GM19099 (cell line): ENCODE measurements around the gene TAAR2.

Experiments used
- POLR2A ChIP-seq: IDR thresholded peaks from 3 replicates; pipeline ENCODE4 v1.6.1; 2011; ENCODE audit warnings: low read depth; ENCODE audit not compliant: insufficient read length; ENCODE audit errors: extremely low read depth

The TAAR2 gene

DNA sequence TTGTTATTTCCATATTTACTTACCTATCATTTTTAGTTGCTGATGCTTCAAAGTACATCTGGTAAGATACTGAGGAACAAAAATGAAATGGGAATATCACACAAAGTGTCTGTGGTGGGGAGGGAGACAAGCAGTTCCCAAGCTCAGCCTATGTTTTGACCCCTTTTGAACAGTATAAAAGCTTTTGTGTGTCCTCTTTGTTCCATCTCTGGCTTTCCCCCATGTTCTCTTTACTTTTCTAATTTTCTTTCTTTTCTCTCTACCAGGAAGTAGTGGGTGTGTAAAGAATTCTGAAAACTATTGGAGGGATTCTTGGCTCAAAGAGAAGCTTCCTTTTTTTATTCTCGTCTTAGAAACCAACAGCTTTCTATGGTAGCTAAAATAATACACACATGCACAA lies 7.4 kb downstream of the TAAR2 start:
- no peak for TF ChIP-seq POLR2A

DNA sequence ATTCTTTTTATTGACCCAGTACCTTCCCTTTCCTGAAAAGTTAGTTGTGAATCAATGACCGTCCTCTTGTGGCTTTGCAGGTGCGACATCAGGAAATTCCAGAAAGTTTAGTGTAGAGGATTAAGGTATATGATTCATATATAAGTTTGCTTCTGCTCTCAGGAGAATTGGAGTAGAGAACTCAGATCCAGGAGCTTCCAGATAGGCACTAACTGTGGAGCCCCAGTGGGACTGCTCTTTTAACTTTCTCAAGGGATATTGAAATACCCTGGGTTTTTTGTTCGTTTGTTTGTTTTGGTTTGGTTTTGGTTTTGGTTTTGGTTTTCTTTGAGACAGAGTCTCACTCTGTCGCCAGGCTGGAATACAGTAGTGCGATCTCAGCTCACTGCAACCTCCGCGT lies 9.5 kb downstream of the TAAR2 start:
- no peak for TF ChIP-seq POLR2A

DNA sequence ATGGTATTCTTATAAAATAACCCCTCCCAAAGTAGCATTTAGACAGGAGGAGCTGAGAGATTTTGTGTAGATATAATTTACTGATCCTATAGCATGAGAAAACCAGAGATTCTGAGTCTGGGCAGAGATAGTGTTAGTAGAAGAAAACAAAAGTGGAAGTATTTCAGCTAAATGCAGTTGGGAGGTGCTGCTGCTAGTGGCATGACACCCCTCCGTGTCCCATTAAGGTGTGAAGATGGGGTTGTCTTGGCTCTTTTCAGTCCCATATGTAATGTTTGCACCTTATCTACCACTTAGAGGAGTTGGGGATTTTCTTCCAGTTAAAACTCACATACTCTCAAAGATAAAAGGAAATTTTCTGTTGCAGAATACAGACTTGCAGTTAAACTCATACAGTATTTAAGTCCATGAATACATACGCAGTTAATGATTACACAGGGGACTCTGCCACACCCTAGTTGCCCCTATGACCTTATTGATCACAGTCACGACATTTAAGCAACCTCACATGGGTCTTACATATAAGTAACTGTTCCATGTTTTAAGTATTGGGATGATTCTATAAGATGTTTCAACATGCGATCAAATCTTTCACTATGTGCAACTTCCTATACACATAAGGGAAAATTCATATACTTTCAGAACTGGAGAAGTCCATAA lies 11.5 kb downstream of the TAAR2 start:
- no peak for TF ChIP-seq POLR2A

DNA sequence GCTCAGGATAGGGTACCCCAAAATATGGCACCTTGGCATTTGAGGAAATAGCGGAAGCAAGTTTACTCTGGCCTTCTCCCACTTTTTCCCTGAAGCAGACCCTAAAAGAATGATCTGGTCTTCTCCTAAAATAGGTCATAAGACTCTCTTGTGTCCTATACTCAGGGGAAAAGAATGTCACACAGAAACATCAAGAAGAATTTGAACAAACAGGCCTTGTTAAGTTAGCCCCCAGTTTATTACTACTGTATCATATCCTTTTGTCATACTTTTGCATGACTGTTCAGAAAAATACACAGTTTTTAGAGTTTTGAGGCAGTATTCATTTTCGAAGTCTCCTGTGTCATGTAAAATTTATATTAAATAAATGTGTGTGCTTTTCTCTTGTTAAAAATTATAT lies 12.5 kb downstream of the TAAR2 start:
- no peak for TF ChIP-seq POLR2A

DNA sequence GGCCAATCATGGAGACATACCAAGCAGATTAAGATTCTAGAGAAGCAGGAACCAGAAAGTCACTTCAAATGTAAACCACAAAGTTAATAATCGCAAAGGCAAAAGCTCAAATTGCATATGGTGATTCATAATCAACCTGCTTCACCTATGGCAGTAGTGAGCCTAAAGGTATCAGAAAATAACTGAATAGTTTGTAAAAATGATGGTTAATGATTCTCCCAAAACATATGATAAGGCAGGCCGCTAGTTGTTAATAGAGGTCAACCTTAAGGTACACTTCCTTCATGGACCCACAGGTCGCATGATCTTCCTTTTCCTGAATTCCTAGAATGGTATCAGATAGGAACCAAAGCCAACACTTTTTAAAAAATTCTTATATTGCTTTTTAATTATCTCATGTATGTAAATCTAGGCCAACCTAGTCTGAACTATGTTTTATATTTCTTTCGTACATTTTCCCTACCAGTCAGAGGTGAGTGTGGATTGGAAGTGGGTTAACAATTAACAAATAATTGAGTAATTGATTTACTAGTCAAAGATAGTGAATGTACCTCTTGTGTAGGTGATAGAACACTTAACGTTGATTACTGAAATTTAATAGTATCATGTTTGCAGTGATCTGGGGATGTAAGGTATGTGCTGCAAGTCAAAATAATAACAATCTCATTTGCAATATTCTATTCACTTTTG lies 16.4 kb downstream of the TAAR2 start:
- TF ChIP-seq POLR2A: no peak

DNA sequence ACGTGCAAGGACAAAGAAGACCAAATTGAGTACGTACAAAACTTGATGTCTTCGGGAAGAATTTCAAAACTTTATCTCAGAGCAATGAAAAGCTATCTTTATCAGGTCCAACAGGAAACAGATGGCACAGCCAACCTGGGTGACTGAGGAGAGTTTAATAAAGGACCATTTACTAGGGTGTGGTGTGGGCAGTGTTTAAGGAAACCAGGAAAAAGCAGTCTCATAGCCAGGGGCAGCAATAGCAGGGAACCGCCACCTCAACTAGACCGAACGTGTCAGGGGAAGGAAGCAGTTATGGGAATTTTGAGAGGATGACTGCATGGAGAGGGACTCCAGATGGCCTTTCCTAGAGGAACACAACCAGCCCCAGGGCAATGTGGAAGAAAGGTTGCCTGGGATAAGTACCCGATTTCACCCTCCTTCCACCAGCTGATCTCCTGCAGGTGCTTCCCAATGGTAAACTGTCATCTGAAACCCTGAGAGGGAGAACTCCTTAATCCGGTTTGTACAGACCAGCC lies 19.4 kb downstream of the TAAR2 start:
- no peak for TF ChIP-seq POLR2A

DNA sequence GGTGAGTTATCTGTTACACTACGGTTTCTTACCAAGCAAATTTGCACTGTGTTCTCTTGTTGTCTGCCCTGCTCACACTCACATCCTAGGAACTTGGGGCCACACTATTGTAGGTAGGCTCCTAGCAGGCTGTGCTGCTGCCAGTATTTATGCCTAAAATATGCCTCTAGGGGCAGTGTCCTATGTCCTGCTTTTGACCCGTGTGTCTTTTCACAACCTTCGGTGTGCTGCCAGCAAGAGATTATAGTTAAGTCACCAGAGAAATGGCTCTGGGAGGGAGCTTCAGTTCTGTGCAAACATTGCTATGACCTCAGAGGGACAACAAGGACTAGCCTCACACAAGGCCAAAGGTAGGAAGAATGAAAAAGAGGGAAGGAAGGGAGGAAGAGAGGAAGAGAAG lies 25.6 kb downstream of the TAAR2 start:
- no peak for TF ChIP-seq POLR2A

DNA sequence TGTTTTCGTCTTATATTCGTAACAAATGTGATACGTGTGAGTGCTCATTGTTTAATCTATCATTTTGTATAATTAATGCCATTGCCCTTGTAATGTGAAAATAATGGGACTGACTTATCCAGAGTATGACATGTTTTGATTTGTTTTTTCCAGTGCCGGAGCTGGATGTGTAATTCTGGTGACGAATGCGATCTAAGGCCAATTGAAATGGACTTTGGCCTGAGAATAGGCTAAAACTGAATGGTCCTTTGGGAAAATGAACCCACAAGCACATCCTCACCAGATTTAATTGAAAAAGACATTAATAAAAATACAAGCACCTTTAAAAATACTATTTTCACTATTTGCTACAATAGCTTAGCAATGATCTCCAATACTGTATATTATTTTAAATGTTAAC lies 27.9 kb downstream of the TAAR2 start:
- TF ChIP-seq POLR2A: no peak

DNA sequence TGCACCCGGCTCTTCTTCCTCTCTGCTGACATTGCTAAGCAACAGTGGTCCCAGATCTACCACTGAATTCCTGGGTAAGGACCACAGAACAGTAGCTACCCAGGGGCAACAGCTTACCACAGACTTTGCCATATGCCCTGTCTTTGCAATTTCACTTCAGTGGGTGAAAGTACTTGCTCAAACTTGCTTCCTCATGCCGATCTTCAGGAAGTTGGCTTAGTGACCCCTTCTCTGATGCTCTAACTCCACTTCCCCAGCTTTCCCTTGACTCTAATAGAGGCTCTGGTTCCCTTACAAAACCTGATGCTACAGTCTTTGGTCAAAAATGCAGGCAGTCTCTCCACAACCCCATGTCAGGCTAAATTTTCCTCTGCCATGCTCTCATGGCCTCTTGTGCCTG lies 31.2 kb downstream of the TAAR2 start:
- no peak for TF ChIP-seq POLR2A

DNA sequence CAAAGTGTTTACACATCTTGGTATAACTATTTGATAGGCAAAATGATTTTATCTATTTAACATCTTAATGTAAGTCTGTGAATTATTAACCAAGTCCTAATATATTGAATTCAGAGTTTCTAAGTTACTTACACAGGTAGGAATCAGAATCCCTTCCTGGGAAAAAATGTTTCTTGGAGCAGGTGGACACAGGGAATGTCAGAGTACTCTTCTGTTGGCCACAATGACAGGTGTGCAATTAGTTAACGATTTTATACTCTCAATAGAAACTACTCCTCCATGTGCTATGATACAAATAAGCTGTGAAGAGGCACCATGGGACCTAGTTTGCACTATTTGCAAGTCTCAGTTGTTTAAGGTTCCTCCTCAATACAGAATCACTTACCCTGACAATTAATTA lies 33.7 kb downstream of the TAAR2 start:
- no peak for TF ChIP-seq POLR2A

DNA sequence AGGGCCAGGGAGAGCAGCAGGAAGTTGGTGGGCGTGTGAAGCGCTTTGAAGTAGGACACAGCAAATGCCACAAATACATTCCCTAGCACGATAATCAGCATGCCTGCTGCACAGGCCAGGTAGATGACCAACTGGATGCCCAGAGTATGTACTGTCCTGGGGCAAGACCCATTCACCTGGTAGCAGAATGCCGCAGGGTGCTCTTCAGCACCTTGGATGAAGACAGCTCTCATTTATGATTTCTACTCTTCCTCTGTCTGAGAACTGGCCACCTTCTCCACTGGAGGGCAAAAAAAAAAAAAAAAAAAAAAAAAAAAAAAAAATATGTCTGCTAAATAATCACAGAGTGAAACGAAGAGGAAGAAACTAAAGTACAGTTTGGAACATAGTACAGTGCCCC lies 34.6 kb downstream of the TAAR2 start, which contains the start of gene TAAR5:
TSS of gene TAAR5 (minus strand) at position 288 of the 400 bp plus-strand sequence. CDS start at position 233, 55 bp downstream.
- TF ChIP-seq POLR2A: no peak

DNA sequence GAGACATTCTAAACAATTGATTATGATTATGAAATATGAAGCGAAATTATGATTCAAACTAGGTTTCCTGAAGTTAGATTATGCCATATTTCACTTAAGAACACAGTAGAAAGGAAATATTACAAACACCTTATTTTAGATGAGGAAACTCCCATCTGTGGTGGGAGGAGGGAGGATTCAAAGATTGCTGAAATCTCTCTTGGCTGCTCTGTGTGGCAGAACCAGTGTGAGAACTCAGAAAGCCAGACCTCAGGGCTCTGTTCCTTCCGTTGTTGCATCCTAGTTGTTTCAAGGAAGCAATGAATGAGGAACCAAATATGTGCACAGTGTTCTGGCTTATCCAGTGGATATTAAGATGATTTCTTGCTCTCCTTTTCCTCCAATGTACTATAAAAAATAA lies 36.7 kb downstream of the TAAR2 start:
- TF ChIP-seq POLR2A: no peak

DNA sequence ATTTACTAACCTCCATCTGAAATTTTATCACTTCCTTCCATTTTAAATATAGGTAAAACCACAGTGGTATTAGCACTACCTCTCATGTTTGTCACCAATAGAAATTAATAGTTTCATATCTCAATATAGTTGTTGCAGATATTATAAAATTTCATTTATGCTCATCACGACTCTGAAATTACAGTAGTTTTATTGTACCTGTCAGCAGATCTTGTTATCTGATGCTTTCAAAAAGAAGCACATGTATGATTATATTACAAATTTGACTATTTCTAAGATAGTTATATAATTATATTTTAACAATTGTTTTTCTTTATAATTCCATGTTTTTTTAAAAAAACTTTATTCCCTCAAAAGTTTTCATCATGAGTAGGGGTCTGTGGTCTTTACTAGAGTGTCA lies 39.4 kb downstream of the TAAR2 start:
- no peak for TF ChIP-seq POLR2A

DNA sequence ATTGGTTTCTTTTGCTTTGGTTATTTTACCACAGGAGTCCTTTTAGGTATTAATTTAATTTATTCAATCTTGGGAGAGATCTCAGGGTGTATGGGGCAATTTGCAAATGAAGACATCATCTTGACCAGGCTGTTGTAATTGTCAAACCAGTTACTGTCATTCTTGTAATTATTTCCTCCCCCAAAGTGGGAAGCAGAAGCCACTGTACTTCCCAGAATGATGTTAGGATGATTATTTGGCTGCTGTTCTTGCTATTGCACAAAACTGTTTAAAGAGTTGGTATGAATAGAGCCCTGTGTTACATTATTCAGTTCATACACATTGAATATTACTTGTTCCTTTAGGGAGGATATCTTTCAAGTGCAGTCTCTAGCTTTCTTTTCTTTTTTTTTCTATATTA lies 52.3 kb downstream of the TAAR2 start:
- no peak for TF ChIP-seq POLR2A

DNA sequence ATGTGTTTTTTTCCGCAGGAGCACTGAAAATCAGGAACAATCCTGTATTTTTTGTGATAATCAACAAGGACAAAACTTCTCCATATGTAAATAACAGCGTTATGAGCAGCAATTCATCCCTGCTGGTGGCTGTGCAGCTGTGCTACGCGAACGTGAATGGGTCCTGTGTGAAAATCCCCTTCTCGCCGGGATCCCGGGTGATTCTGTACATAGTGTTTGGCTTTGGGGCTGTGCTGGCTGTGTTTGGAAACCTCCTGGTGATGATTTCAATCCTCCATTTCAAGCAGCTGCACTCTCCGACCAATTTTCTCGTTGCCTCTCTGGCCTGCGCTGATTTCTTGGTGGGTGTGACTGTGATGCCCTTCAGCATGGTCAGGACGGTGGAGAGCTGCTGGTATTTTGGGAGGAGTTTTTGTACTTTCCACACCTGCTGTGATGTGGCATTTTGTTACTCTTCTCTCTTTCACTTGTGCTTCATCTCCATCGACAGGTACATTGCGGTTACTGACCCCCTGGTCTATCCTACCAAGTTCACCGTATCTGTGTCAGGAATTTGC lies 53.8 kb downstream of the TAAR2 start, which contains the start of gene TAAR6:
TSS of gene TAAR6 (plus strand) at position 102 of the 557 bp plus-strand sequence. CDS start at position 102, 0 bp downstream.
- TF ChIP-seq POLR2A: no peak

DNA sequence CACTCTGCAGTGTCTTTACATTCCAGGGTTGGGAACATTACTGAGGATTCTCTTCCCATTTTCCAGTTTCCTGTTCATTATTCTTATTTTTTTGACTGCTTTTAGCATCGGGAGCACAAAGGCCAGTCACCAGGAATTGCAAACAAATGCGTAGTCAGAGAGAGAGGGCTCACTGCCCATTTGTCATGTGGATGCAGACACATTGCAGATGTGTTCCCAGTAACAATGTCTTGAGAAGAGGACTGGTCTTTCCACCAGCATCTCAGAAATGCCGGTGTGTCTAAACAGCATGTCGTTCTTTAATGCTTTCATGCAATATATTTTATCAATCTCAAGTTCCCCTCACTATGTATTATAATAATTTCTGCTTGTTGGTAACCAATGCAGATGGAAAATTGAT lies 54.9 kb downstream of the TAAR2 start:
- TF ChIP-seq POLR2A: no peak
